Nephron progenitor cell (in vitro differentiated cells): Measurements from ENCODE around the gene PARP15.

Source experiments
- DNase-seq: peaks from one replicate; pipeline ENCODE4 v3.0.0; 2021
- H3K27ac Mint-ChIP-seq: 2 replicates; pipeline ENCODE4 v1.8.0; 2021; ENCODE audit warnings: mild to moderate bottlenecking, moderate library complexity, mixed read lengths
- H3K27me3 Mint-ChIP-seq: 2 replicates; pipeline ENCODE4 v1.8.0; 2021; ENCODE audit warnings: mild to moderate bottlenecking, low read depth, mixed read lengths; ENCODE audit not compliant: poor library complexity
- H3K36me3 Mint-ChIP-seq: 2 replicates; pipeline ENCODE4 v1.8.0; 2021; ENCODE audit warnings: low read depth, mixed read lengths
- H3K4me1 Mint-ChIP-seq: 2 replicates; pipeline ENCODE4 v1.8.0; 2021; ENCODE audit warnings: mixed read lengths
- H3K4me3 Mint-ChIP-seq: 2 replicates; pipeline ENCODE4 v1.8.0; 2021; ENCODE audit warnings: mild to moderate bottlenecking, moderate library complexity, mixed read lengths
- H3K9me3 Mint-ChIP-seq: 2 replicates; pipeline ENCODE4 v1.8.0; 2021; ENCODE audit warnings: mild to moderate bottlenecking, moderate library complexity, mixed read lengths
- CTCF ChIP-seq: fragments of 200-600 bp; sonication (generic); IDR thresholded peaks from 2 replicates; pipeline ENCODE4 v1.5.0; 2021; ENCODE audit warnings: antibody characterized with exemption

PARP15 gene

GRCh38 chr3:122671553-122671952 lies 94.1 kb downstream of the PARP15 start:
- no peak for DNase-seq
- no peak for TF ChIP-seq CTCF
- H3K27me3 Mint-ChIP-seq: no peaks in the 10 kb centered on the region
- no peaks in the 10 kb centered on the region for H3K36me3 Mint-ChIP-seq
- peaks cover 5% of the 10 kb centered on the region for H3K9me3 Mint-ChIP-seq
- H3K4me3 Mint-ChIP-seq: no peak overlapping the region
- no peak overlapping the region for H3K27ac Mint-ChIP-seq
- no peaks in the 10 kb centered on the region for H3K4me1 Mint-ChIP-seq

DNA sequence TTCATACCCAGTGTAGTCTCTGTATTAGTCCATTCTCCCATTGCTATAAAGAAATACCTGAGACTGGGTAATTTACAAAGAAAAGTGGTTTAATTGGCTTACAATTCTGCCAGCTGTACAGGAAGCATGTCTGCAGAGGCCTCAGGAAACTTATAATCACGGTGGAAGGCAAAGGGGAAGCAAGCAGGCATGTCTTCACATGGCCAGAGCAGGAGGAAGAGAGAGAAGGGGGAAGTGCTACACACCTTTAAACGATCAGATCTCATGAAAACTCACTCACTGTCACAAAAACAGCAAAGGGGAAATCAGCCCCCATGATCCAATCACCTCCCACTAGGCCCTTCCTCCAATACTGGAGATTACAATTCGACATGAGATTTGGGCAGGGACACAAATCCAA lies 96.9 kb downstream of the PARP15 start:
- Mint-ChIP-seq H3K9me3 (no peaks in the 10 kb centered on the region), H3K4me1 (peaks cover 5% of the 10 kb centered on the region), H3K27ac (no peak overlapping the region), H3K27me3 (peaks cover 10% of the 10 kb centered on the region), H3K36me3 (no peaks in the 10 kb centered on the region), H3K4me3 (no peak overlapping the region)
- DNase-seq: no peak
- TF ChIP-seq CTCF: no peak

DNA sequence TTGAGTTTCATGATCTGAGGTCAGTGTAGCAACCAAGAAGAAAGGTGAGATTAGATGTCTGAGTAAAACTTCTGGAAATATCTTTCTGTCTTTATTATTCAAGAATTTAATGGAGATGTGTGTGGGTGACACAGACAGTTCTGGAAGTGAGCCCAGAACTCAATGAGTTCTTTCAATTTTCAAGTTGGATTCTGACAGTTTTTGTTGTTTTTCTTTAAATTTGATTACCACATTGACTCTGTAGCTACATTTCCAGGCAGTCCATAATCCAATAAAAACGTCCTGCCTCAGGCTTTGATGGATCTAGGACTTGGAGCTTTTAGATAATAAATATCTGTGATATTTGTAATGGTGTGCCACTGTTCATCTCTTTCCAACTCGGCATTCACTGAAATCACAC lies 99.3 kb downstream of the PARP15 start:
- TF ChIP-seq CTCF: no peak
- peaks cover 23% of the 10 kb centered on the region for H3K4me1 Mint-ChIP-seq
- H3K4me3 Mint-ChIP-seq: no peak overlapping the region
- peaks cover 33% of the 10 kb centered on the region for H3K27me3 Mint-ChIP-seq
- no peaks in the 10 kb centered on the region for H3K9me3 Mint-ChIP-seq
- no peaks in the 10 kb centered on the region for H3K36me3 Mint-ChIP-seq
- no peak overlapping the region for H3K27ac Mint-ChIP-seq
- DNase-seq: no peak

GRCh38 chr3:122677216-122677615 lies 99.8 kb downstream of the PARP15 start:
- Mint-ChIP-seq H3K4me1 (peaks cover 23% of the 10 kb centered on the region), H3K4me3 (no peak overlapping the region), H3K36me3 (no peaks in the 10 kb centered on the region), H3K27ac (no peak overlapping the region), H3K9me3 (no peaks in the 10 kb centered on the region), H3K27me3 (peaks cover 37% of the 10 kb centered on the region)
- TF ChIP-seq CTCF: no peak
- DNase-seq: no peak

- no peak for DNase-seq
- Mint-ChIP-seq H3K4me3 (no peak overlapping the region), H3K27ac (no peak overlapping the region), H3K36me3 (no peaks in the 10 kb centered on the region), H3K9me3 (no peaks in the 10 kb centered on the region), H3K4me1 (peaks cover 23% of the 10 kb centered on the region), H3K27me3 (peaks cover 50% of the 10 kb centered on the region)
- TF ChIP-seq CTCF: no peak
Observed at GRCh38 chr3:122678506-122678905, 101.1 kb downstream of the PARP15 start.

GRCh38 chr3:122679085-122679881 lies 101.8 kb downstream of the PARP15 start:
- peaks cover 23% of the 10 kb centered on the region for H3K4me1 Mint-ChIP-seq
- H3K9me3 Mint-ChIP-seq: no peaks in the 10 kb centered on the region
- H3K36me3 Mint-ChIP-seq: no peaks in the 10 kb centered on the region
- peak; percentile 66 for TF ChIP-seq CTCF
- peak overlapping the region; percentile 84 for H3K4me3 Mint-ChIP-seq
- peaks cover 55% of the 10 kb centered on the region for H3K27me3 Mint-ChIP-seq
- no peak overlapping the region for H3K27ac Mint-ChIP-seq
- peak; percentile 72 for DNase-seq
